ENCODE results near the gene ZBTB8A.
"Not testable (repeated sequence)": the region's sequence is repeated elsewhere in the genome, so short reads cannot be mapped to it uniquely, and the experiment has no call there.

The ZBTB8A gene

GRCh38 chr1:32622205-32622604, 83.0 kb downstream of the ZBTB8A start:
- no peak for DNase-seq

DNA sequence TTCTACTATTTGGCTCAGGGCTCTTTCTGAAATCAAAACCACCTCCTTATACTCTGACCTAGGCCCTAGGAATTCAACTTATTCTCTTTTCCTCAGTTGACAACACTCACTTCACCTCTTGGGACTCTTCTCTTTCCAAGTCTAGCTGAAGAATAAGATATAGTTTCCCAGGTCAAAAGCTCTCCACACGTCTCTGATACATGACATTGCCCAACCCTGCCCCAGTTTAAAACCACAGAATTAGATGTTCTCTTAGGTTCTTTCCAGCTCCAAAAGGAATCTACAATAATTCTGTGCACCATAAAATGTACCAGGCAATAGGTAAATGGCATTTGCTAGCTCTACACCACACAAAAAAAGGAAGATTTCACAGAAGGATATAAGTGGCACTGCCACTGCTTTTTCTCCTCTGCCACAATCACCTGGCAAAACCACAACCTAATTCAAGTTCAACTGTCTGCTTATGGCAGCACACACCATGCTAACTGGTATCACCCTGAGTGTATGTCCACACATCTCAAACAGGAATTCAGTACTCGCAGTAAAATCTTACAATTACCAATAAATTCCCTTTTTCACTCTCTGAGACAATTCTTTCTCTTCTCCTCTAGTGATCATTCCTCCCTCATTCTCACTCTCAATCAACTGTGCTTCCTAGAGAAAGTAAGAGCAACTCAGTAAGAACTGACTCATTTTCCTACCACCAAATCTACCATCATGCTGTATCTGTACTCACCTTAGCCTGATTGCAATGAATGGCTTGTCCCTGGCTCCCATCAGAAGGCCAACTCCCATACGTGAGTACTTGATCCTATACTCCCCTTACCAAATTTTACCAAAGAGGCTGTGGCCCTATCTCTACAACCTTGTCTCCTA, 83.8 kb downstream of the ZBTB8A start:
- no peak for DNase-seq

DNA sequence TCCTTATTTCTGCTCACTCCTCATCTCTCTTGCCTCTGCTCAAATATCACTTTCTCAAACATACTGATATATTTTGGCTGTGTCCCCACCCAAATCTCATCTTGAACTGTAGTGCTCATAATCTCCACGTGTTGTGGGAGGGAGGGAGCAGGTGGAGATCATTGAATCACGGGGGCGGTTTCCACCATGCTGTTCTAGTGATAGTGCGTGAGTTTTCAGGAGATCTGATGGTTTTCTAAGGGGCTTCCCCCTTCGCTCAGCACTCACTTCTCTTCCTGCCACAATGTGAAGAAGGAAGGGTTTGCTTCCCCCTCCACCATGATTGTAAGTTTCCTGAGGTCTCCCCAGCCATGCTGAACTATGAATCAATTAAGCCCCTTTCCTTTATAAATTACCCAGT, 84.5 kb downstream of the ZBTB8A start:
- peak in 1 of 4 experiments; percentile 3 for DNase-seq

DNA sequence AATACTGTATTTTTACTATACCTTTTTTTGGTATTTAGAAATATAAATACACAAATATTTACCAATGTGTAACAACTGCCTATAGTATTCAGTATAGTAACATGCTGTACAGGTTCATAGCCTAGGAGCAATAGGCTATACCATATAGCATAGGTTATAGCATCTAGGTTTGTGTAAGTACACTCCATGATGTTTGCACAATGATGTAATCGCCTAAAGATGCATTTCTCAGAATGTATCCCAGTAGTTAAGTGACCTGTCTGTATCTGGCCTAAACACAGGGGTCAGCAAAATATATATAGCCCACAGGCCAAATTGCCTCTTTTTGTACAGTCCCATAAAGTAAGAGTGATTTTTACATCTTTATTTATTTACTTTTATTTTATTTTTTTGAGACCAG, 86.9 kb downstream of the ZBTB8A start:
- DNase-seq: no peak

- DNase-seq: peak in 2 of 4 experiments; percentile 11 to 43
Measured at GRCh38 chr1:32627596-32628162, 88.5 kb downstream of the ZBTB8A start.

DNA sequence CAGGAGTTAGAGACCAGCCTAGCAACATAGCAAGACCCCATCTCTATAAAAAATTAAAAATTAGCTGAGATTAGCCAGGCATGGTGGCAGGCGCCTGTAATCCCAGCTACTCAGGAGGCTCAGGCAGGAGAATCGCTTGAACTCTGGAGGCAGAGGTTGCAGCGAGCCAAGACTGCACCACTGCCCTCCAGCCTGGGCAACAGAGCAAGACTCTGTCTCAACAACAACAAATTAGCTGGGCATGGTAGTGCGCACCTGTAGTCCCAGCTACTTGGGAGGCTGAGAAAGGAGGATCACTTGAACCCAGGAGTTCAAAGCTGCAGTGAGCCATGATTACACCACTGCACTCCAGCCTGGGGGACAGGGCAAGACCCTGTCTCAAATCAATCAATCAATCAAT, 90.9 kb downstream of the ZBTB8A start:
- not testable (repeated sequence) for DNase-seq

DNA sequence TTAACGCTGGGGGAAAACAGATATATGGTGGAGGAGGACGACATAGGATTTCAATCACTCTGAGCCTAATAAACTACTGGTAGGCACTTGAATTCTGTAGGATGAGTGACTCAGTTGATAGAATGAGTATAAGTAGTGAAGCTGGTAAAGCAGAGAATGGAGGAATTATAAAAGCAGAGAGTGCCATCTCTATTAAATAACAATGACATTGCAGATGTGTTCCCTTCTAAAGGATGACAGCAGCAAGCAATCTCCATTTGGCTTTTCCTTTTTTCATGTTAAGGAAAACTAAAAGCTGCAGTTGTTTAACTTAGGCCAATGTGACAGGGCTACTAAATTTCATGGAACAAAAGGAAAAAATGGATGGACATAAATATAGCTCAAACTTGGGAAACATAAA, 93.6 kb downstream of the ZBTB8A start:
- DNase-seq: no peak

GRCh38 chr1:32635508-32636277, 96.5 kb downstream of the ZBTB8A start:
- no peak for DNase-seq

DNA sequence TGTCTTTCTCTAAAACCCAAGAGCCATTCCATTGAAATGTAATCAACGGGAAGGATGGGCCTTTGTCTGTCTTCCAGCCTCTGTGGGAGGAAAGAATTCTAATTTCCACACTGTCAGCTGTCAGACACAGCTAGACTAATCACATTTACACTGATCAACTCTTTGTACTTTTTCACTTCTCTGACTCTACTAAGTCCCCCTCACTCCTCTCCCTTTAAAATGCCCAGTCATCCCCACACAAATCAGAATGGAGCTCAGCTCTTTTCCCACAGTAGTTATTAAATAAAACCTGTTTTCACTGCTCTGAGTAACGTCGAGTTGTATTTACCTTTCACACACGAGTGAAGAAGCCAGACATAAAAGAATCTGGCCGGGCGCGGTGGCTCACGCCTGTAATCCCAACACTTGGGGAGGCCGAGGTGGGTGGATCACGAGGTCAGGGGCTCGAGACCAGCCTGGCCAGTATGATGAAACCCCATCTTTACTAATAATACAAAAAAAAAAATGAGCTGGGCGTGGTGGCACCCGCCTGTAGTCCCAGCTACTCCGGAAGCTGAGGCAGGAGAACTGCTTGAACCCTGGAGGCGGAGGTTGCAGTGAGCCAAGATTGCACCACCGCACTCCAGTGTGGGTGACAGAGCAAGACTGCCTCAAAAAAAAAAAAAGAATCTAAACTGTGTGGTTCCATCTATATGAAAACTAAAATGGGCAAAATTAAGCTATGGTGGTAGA, 97.9 kb downstream of the ZBTB8A start:
- DNase-seq: peak in 3 of 4 experiments; percentile 30 to 78 (median 59)

GRCh38 chr1:32639489-32640075, 100.4 kb downstream of the ZBTB8A start:
- DNase-seq: no peak

GRCh38 chr1:32642292-32642827, 103.1 kb downstream of the ZBTB8A start:
- not testable (repeated sequence) for DNase-seq

GRCh38 chr1:32644426-32644825, 105.2 kb downstream of the ZBTB8A start:
- DNase-seq: no peak

DNA sequence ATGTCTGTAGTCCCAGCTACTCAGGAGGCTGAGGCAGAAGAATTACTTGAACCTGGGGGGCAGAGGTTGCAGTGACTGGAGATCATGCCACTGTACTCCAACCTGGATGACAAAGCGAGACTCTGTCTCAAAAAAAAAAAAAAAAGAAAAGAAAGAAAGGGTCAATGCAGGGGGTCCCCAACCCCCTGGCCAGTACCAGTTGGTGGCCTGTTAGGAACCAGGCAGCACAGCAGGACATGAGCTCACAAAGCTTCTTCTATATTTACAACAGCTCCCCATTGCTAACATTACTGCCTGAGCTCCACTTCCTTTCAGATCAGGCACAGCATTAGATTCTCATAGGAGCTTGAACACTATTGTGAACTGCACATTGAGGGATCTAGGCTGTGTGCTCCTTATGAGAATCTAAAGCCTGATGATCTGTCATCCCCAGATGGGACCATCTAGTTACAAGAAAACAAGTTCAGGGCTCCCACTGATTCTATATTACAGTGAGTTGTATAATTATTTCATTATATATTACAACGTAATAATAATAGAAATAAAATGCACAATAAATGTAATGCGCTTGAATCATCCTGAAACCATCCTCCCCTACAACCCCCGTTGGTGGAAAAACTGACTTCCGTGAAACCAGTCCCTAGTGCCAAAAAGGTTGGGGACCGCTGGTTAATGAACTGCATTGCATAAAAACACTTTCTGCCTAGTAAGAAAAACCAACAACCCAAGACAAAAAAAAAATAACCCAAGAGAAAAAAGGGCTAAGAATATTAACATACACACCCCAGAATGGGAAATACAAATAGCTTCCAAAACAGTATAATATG, 108.3 kb downstream of the ZBTB8A start:
- peak in 1 of 4 experiments; percentile 4 for DNase-seq

DNA sequence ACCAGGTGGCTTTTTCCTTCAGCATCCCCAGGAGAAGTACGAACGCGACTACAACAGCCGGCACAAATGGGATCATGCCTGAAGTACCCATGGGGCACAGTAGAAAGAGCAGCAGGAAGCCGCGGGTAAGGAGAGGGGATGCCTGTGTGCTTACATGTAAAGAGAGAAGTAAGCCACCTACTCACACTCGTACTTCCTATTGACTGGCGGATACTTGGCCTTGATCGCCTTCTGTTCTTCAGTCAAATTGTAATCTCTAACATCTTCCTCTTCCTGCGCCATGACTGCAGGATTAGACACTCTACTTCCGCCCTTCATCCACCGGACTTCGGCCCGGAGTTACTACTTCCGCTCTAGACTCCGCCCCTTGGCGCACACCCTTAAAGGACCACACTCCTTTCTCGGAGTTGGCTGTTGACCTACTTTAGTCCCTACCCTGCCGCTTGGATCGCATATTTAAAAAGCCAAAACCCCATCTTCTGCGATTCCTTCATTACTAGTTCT, 111.1 kb downstream of the ZBTB8A start, which contains the start of gene ZBTB8OS:
ZBTB8OS (minus strand) TSS at position 303 of the 504 bp plus-strand sequence; CDS start at position 282, 21 bp downstream.
- DNase-seq: peak; percentile 95 to 99 (median 96)

GRCh38 chr1:32650752-32651460, 111.7 kb downstream of the ZBTB8A start, which contains the start of gene RBBP4:
TSS of gene RBBP4 (plus strand) at chr1:32651208. CDS start at chr1:32651307, 99 bp downstream.
- DNase-seq: peak; percentile 99 to 100 (median 99)

- peak in 1 of 4 experiments; percentile 85 for DNase-seq
Measured at GRCh38 chr1:32651461-32652073, 112.3 kb downstream of the ZBTB8A start.

GRCh38 chr1:32652244-32652962, 113.2 kb downstream of the ZBTB8A start:
- no peak for DNase-seq
